ENCODE measurements around the gene SPEN. TPM values are rescaled to one million over a fixed set of nuclear protein-coding genes. Genes with fewer than 3 reads are reported as not detected.

SPEN gene
- total RNA-seq, 1 donor from 2014 or later, result 39.4 TPM

DNA sequence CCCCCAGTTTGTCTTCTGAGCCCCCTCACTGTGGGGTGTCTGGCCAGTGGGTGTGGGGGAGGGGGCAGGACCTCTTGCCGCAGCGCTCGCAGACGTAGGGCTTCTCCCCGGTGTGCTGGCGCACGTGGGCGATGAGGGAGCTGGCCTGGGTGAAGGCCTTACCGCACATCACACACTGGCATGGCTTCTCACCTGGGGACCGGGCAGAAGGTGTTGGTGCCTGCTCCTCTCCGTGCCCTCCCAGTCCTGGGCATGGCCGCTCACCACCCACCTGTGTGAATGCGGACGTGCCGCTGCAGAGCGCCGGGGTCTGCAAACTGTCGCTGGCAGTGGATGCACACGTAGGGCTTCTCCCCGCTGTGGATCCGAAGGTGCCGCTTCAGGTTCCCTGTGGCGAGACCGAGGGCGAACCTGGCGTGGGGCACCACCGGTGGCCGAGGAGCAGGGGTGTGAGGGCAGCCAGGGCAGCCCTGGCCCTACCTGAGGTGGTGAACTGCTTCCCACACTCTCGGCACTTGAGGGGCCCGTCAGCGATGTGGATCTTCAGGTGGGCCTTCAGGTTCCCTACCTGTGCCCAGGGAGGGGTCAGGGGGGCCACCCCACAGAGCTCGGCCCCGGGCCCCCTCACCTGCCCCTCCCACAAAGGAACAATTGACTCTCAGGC lies 96.0 kb downstream of the SPEN start:
- Mint-ChIP-seq H3K4me1 (ENCODE audit: low read depth) (peaks cover 27% of the 10 kb centered on the region), H3K36me3 (ENCODE audit: low read depth) (peaks cover 14% of the 10 kb centered on the region), H3K27ac (ENCODE audit: unreplicated experiment) (no peak overlapping the region), H3K9me3 (ENCODE audit: low read depth) (no peaks in the 10 kb centered on the region), H3K27me3 (ENCODE audit: low read depth) (no peaks in the 10 kb centered on the region), H3K4me3 (ENCODE audit: unreplicated experiment) (no peak overlapping the region)
- peak; percentile 91 for DNase-seq (ENCODE audit: low spot score)
- TF ChIP-seq, protein P1, sequence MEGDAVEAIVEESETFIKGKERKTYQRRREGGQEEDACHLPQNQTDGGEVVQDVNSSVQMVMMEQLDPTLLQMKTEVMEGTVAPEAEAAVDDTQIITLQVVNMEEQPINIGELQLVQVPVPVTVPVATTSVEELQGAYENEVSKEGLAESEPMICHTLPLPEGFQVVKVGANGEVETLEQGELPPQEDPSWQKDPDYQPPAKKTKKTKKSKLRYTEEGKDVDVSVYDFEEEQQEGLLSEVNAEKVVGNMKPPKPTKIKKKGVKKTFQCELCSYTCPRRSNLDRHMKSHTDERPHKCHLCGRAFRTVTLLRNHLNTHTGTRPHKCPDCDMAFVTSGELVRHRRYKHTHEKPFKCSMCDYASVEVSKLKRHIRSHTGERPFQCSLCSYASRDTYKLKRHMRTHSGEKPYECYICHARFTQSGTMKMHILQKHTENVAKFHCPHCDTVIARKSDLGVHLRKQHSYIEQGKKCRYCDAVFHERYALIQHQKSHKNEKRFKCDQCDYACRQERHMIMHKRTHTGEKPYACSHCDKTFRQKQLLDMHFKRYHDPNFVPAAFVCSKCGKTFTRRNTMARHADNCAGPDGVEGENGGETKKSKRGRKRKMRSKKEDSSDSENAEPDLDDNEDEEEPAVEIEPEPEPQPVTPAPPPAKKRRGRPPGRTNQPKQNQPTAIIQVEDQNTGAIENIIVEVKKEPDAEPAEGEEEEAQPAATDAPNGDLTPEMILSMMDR (IDR thresholded peaks at IDR 0.05), result no peak

DNA sequence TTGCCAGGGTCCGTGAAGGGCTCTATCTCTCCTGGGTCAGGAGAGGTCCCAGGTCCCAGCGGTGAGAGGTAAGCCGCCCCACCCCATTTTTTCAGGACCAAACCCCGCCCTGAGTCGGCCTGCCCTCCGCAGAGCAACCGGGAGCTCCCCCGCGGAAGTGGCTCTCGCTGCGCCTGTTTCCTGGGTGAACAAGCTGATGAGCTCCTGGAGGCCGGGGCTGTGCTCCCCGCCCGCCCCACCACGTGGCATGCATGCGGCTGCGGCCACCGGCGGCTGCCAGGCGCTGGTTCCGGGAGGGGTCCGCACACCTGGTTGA lies 96.4 kb downstream of the SPEN start:
- H3K36me3 Mint-ChIP-seq (ENCODE audit: low read depth), result peaks cover 14% of the 10 kb centered on the region
- H3K4me3 Mint-ChIP-seq (ENCODE audit: unreplicated experiment), result no peak overlapping the region
- no peaks in the 10 kb centered on the region for H3K9me3 Mint-ChIP-seq (ENCODE audit: low read depth)
- peaks cover 27% of the 10 kb centered on the region for H3K4me1 Mint-ChIP-seq (ENCODE audit: low read depth)
- TF ChIP-seq, protein P1 (IDR thresholded peaks at IDR 0.05), result no peak
- no peak for DNase-seq (ENCODE audit: low spot score)
- H3K27me3 Mint-ChIP-seq (ENCODE audit: low read depth), result no peaks in the 10 kb centered on the region
- no peak overlapping the region for H3K27ac Mint-ChIP-seq (ENCODE audit: unreplicated experiment)

DNA sequence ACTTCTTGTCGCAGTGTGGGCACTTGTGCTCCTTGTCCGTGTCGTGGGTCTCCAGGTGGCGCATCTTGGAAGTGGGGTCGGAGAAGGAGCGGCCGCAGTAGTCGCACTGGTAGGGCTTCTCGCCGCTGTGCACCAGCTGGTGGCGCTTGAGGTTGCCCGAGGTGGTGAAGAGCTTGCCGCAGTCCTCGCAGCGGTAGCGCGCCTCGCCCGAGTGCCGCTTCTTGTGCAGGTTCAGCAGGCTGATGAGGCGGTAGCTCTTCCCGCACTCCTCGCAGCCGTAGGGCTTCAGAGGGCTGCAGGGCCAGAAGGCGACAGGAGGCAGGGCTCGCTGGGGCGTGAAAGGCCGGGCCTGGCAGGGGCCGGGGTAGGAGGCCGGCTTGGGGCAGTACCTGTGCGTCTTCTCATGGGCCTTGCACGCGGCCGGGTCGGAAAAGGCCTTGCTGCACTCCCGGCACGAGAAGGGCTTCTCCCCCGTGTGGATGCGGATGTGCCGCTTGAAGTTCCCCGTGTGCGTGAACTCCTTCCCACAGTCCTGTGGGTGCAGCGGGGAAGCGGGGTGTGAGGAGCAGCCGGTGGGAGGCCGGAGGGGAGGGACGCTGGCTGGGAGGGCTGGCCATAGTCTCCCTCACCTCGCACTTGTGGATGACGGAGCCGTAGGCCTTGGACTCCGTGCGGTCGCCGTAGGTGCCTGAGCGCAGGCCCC lies 97.0 kb downstream of the SPEN start:
- Mint-ChIP-seq H3K4me3 (ENCODE audit: unreplicated experiment) (no peak overlapping the region), H3K36me3 (ENCODE audit: low read depth) (peaks cover 10% of the 10 kb centered on the region), H3K27me3 (ENCODE audit: low read depth) (no peaks in the 10 kb centered on the region), H3K9me3 (ENCODE audit: low read depth) (no peaks in the 10 kb centered on the region), H3K27ac (ENCODE audit: unreplicated experiment) (no peak overlapping the region), H3K4me1 (ENCODE audit: low read depth) (peaks cover 27% of the 10 kb centered on the region)
- TF ChIP-seq, protein P1 (IDR thresholded peaks at IDR 0.05), result no peak
- no peak for DNase-seq (ENCODE audit: low spot score)

DNA sequence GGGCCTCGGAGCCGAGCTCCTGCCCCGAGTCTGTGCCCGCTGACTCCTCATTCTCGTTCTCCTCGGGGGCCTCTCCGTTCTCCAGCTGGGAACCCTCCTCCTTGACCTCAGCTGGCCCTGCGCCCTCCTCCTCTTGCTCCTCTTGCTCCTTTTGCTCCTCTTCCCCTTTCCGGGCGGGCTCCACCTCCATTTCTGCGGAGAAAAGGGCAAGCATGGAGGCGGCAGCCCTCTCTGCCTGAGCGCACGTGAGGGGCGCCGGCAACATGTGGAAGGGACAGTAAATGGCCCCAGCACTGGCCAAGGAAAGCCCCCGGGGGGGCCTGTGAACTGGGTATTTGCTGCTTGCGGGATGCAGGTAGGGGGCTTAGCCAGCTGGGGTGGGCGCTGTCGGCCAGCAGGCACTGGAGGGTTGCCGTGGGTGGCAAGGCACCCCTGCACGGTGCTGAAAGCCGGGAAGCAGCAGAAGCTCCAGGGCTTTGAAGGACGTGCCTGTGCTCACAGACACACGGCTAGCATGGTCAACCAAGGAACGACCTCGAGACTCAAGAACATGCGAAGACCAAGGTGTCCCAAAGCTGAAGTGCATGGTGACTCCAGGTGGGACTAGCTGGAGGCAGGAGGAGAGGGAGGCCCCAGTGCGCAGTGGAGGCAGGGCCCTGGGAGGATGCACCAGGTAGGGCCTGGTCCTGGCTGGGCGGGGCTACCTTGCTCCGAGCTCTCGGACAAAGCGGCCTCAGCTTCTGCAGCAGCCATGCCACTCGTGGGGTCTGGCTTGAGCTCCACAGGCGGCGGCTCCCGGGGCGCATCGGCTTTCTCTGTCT lies 97.7 kb downstream of the SPEN start:
- no peak for DNase-seq (ENCODE audit: low spot score)
- no peak overlapping the region for H3K4me3 Mint-ChIP-seq (ENCODE audit: unreplicated experiment)
- no peaks in the 10 kb centered on the region for H3K27me3 Mint-ChIP-seq (ENCODE audit: low read depth)
- no peaks in the 10 kb centered on the region for H3K9me3 Mint-ChIP-seq (ENCODE audit: low read depth)
- no peak overlapping the region for H3K27ac Mint-ChIP-seq (ENCODE audit: unreplicated experiment)
- TF ChIP-seq, protein P1 (IDR thresholded peaks at IDR 0.05), result no peak
- peaks cover 8% of the 10 kb centered on the region for H3K36me3 Mint-ChIP-seq (ENCODE audit: low read depth)
- H3K4me1 Mint-ChIP-seq (ENCODE audit: low read depth), result peaks cover 28% of the 10 kb centered on the region

DNA sequence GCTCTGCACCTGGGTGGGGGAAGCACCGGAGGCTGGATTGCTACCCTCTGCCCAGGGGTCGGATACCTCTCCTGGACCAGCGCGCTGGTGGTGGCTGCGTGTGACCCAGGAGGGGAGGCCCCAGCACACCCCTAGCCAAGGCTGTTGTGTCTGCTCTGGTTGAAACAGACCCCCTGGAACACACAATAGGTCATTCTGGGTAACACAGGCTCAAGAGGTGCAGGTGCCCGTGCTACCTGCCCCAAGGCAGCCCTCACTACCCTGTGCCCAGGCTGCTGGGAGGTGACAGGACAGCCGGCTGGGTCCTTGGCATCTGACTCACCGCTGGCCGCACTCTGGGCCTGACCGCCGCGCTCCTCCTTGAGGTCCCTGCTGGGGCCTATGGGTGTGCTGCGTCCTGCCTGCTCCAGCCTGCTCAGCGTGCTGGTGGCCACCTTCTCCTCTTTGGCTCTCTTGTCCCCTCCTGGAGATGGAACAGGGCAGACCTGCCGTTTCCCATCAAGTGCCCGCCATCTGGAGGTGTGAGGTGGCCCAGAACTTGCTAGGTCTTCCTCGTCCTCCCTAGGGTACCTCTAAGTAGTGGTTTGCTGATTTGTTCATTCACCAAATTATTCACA lies 98.4 kb downstream of the SPEN start:
- H3K9me3 Mint-ChIP-seq (ENCODE audit: low read depth), result no peaks in the 10 kb centered on the region
- DNase-seq (ENCODE audit: low spot score), result no peak
- no peak overlapping the region for H3K27ac Mint-ChIP-seq (ENCODE audit: unreplicated experiment)
- TF ChIP-seq, protein P1 (IDR thresholded peaks at IDR 0.05), result no peak
- H3K4me1 Mint-ChIP-seq (ENCODE audit: low read depth), result peaks cover 34% of the 10 kb centered on the region
- peaks cover 8% of the 10 kb centered on the region for H3K36me3 Mint-ChIP-seq (ENCODE audit: low read depth)
- no peaks in the 10 kb centered on the region for H3K27me3 Mint-ChIP-seq (ENCODE audit: low read depth)
- H3K4me3 Mint-ChIP-seq (ENCODE audit: unreplicated experiment), result no peak overlapping the region

Measured in chondrocyte (in vitro differentiated cells).